ENCODE measurements around the gene CFAP20DC. TPM values are rescaled to one million over a fixed set of nuclear protein-coding genes. Genes with fewer than 3 reads are reported as not detected.

The CFAP20DC gene
- total RNA-seq, 1 experiment from 2014 or later = 0.11 TPM

DNA sequence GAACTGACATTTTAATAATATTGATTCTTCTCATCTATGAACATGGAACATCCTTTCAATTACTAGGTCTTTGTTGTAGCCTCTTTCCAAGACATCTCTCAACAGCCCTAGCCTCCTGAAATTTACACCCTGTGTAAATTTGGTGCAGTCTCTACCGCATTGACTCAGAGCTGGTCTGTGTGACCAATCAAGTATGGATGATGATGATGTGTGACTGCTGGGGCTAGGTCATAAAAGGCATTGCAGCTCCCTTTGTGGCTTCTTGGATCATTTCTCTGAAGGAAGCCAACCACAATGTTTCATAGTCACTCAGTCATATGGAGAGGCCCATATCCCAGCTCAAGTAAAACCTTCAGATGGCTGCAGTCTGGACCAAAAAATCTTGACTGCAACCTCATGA lies 321.1 kb downstream of the CFAP20DC start:
- Histone ChIP-seq H3K4me2 (ENCODE audit: low read depth, low read length, poor library complexity, severe bottlenecking) (no peak overlapping the region), H3K27me3 (ENCODE audit: low read length) (no peaks in the 10 kb centered on the region), H4K20me1 (ENCODE audit: insufficient read depth, low read depth, low read length) (no peaks in the 10 kb centered on the region), H3K36me3 (ENCODE audit: insufficient read depth, low read length) (no peaks in the 10 kb centered on the region), H3K79me2 (ENCODE audit: low read length) (no peaks in the 10 kb centered on the region), H3K9me3 (ENCODE audit: low read length) (no peaks in the 10 kb centered on the region), H3K9me2 (replicated peaks; ENCODE audit: insufficient read depth, low read length) (no peaks in the 10 kb centered on the region), H3K4me3 (ENCODE audit: low read length) (no peak overlapping the region), H3K4me1 (ENCODE audit: low read length) (no peaks in the 10 kb centered on the region), H3K9ac (ENCODE audit: low read length) (no peak overlapping the region), H2AFZ (ENCODE audit: low read length) (no peak overlapping the region), H3K27ac (ENCODE audit: low read length) (no peak overlapping the region)
- DNase-seq = no peak

DNA sequence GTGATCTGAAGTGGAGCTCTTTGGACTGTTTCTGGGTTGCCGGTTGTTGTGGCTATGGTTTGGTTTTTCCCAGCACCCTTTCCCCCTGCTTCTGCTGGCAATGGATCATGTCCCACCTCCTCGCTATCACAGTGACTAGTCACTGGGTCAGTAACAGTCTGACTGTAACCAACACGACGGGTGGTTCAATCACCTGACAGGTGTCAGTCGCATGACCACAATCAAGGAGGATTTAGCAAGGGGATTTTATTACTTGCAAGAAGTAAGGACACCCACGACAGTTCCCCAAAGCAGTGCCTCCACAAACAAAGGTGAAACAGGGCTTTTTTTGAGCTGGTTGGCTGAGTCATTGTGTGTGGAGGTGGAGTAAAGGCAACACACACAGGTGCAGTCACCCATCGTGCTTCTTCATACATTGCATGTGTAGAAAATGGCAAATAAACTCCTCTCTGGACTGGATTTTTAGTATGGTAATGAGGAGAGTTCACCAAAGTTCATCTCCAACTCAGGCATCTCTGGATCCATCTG lies 324.4 kb downstream of the CFAP20DC start:
- no peak overlapping the region for H3K4me2 ChIP-seq (ENCODE audit: low read depth, low read length, poor library complexity, severe bottlenecking)
- H3K79me2 ChIP-seq (ENCODE audit: low read length) = no peaks in the 10 kb centered on the region
- no peaks in the 10 kb centered on the region for H3K9me2 ChIP-seq (replicated peaks; ENCODE audit: insufficient read depth, low read length)
- H3K4me1 ChIP-seq (ENCODE audit: low read length) = no peaks in the 10 kb centered on the region
- no peaks in the 10 kb centered on the region for H3K36me3 ChIP-seq (ENCODE audit: insufficient read depth, low read length)
- H3K27me3 ChIP-seq (ENCODE audit: low read length) = no peaks in the 10 kb centered on the region
- H2AFZ ChIP-seq (ENCODE audit: low read length) = no peak overlapping the region
- DNase-seq = no peak
- H3K9me3 ChIP-seq (ENCODE audit: low read length) = no peaks in the 10 kb centered on the region
- no peak overlapping the region for H3K4me3 ChIP-seq (ENCODE audit: low read length)
- H3K9ac ChIP-seq (ENCODE audit: low read length) = no peak overlapping the region
- no peaks in the 10 kb centered on the region for H4K20me1 ChIP-seq (ENCODE audit: insufficient read depth, low read depth, low read length)
- H3K27ac ChIP-seq (ENCODE audit: low read length) = no peak overlapping the region

DNA sequence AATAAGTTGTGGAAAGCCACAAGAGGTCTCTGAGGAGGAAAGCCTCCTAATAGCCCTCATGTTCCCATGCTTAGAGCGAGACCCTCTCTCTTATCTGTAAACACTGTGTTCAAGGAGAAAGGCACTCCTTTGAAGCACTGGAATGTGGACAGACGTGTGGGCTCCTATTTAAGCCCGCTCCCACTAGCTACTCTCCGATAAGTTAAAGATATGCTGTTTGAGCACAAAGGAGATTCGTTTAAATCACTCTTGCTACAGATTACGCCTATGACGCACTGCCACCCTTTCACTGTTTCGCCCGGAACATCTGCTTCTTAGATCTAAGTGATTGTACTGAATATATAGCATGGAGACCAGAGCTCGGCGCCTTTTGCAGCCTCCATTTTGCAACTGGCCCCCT lies 325.5 kb downstream of the CFAP20DC start:
- H3K9me3 ChIP-seq (ENCODE audit: low read length) = no peaks in the 10 kb centered on the region
- H3K36me3 ChIP-seq (ENCODE audit: insufficient read depth, low read length) = no peaks in the 10 kb centered on the region
- H3K9me2 ChIP-seq (replicated peaks; ENCODE audit: insufficient read depth, low read length) = no peaks in the 10 kb centered on the region
- H4K20me1 ChIP-seq (ENCODE audit: insufficient read depth, low read depth, low read length) = no peaks in the 10 kb centered on the region
- no peak overlapping the region for H3K4me3 ChIP-seq (ENCODE audit: low read length)
- no peaks in the 10 kb centered on the region for H3K27me3 ChIP-seq (ENCODE audit: low read length)
- DNase-seq = no peak
- no peak overlapping the region for H2AFZ ChIP-seq (ENCODE audit: low read length)
- no peaks in the 10 kb centered on the region for H3K4me1 ChIP-seq (ENCODE audit: low read length)
- H3K9ac ChIP-seq (ENCODE audit: low read length) = no peak overlapping the region
- no peak overlapping the region for H3K27ac ChIP-seq (ENCODE audit: low read length)
- H3K79me2 ChIP-seq (ENCODE audit: low read length) = no peaks in the 10 kb centered on the region
- no peak overlapping the region for H3K4me2 ChIP-seq (ENCODE audit: low read depth, low read length, poor library complexity, severe bottlenecking)

DNA sequence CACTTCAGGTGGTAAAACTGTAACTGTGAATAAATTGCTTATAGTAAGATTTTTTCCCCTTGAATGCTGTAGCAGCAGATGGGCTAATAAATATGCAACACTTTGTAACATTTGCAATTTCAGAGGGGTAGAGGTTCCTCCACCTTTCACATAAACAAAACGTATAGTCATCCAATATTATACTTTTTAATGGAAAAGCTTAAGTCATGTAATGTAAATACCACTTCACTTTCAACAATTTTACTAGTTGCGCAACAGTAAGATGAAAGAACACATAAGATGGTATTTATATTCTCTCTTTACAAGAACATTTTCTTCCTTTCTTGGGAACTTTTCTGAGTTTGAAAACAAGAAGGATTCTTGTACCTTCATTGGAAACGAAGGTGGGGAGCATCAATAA lies 326.7 kb downstream of the CFAP20DC start:
- Histone ChIP-seq H3K4me2 (ENCODE audit: low read depth, low read length, poor library complexity, severe bottlenecking) (no peak overlapping the region), H3K4me3 (ENCODE audit: low read length) (no peak overlapping the region), H3K9me3 (ENCODE audit: low read length) (no peaks in the 10 kb centered on the region), H4K20me1 (ENCODE audit: insufficient read depth, low read depth, low read length) (no peaks in the 10 kb centered on the region), H2AFZ (ENCODE audit: low read length) (no peak overlapping the region), H3K36me3 (ENCODE audit: insufficient read depth, low read length) (no peaks in the 10 kb centered on the region), H3K4me1 (ENCODE audit: low read length) (no peaks in the 10 kb centered on the region), H3K9ac (ENCODE audit: low read length) (no peak overlapping the region), H3K27ac (ENCODE audit: low read length) (no peak overlapping the region), H3K9me2 (replicated peaks; ENCODE audit: insufficient read depth, low read length) (no peaks in the 10 kb centered on the region), H3K79me2 (ENCODE audit: low read length) (no peaks in the 10 kb centered on the region), H3K27me3 (ENCODE audit: low read length) (no peaks in the 10 kb centered on the region)
- no peak for DNase-seq

DNA sequence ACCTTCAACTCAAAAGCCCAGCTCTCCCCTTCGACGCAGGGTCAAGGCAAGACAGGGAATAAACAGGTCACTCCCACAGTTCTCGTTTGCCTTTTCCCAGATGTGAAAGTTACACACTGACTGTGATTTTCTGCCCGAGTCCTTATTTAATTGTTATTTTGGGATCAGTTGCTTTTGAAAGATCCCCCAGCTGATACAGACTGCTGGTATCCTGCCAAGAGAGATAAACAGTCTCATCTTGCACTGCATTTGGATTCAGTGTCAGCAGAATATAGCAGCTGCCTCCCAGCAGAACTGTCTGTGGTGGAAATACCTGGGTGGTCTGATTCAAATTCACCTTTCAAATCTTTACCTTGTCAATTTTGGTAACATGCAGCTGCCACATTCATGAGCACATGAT lies 327.3 kb downstream of the CFAP20DC start:
- H3K79me2 ChIP-seq (ENCODE audit: low read length) = no peaks in the 10 kb centered on the region
- H3K4me1 ChIP-seq (ENCODE audit: low read length) = no peaks in the 10 kb centered on the region
- H3K36me3 ChIP-seq (ENCODE audit: insufficient read depth, low read length) = no peaks in the 10 kb centered on the region

DNA sequence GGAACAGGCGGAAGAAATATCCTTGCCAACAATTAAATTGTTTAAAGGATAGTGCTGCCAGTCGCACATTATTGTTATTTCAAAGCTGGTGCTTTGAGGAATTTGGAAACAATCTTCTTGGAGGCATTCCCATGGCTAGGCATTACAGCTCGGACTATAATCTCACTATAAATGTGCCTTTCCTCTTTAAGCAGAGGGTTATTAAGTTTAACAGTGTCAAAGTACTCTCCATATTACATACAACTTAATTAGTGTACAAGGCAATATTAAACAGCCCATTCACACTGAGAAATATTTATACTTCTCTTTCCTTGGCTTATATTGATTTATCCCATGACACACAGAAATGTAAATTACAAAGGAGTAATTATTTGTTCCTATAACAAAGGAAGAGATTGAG lies 329.3 kb downstream of the CFAP20DC start:
- H3K79me2 ChIP-seq (ENCODE audit: low read length) = no peaks in the 10 kb centered on the region

More for the DNA sequence above, 327.3 kb downstream of the CFAP20DC start:
- H3K27me3 ChIP-seq (ENCODE audit: low read length) = no peaks in the 10 kb centered on the region
- H3K9ac ChIP-seq (ENCODE audit: low read length) = no peak overlapping the region
- no peak overlapping the region for H3K27ac ChIP-seq (ENCODE audit: low read length)
- no peaks in the 10 kb centered on the region for H3K9me3 ChIP-seq (ENCODE audit: low read length)
- DNase-seq = no peak
- H3K4me3 ChIP-seq (ENCODE audit: low read length) = no peak overlapping the region
- no peaks in the 10 kb centered on the region for H4K20me1 ChIP-seq (ENCODE audit: insufficient read depth, low read depth, low read length)
- no peak overlapping the region for H3K4me2 ChIP-seq (ENCODE audit: low read depth, low read length, poor library complexity, severe bottlenecking)
- no peak overlapping the region for H2AFZ ChIP-seq (ENCODE audit: low read length)
- H3K9me2 ChIP-seq (replicated peaks; ENCODE audit: insufficient read depth, low read length) = no peaks in the 10 kb centered on the region

DNA sequence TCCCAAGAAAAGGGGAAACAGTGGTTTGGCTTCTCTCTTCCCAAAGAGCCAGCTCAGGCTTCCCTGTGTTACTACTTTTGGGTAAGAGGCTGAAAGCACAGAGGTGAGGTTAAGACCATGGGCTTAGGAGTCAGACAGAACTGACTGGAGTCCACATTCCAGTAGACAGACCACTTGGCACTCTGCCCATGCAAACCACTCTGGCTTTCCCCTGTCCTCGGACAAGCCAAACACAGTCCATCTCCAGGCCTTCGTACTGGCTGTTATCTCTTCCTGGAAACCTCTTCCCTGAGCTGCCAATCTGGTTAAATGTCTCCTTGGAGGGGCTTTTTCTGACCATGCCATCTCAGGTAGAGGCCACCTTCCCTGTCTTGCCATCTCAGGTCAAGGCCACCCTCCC lies 330.1 kb downstream of the CFAP20DC start:
- no peaks in the 10 kb centered on the region for H3K27me3 ChIP-seq (ENCODE audit: low read length)
- no peak for DNase-seq
- H3K36me3 ChIP-seq (ENCODE audit: insufficient read depth, low read length) = no peaks in the 10 kb centered on the region
- H3K4me1 ChIP-seq (ENCODE audit: low read length) = no peaks in the 10 kb centered on the region
- H3K4me3 ChIP-seq (ENCODE audit: low read length) = no peak overlapping the region
- no peaks in the 10 kb centered on the region for H3K79me2 ChIP-seq (ENCODE audit: low read length)
- no peaks in the 10 kb centered on the region for H3K9me2 ChIP-seq (replicated peaks; ENCODE audit: insufficient read depth, low read length)
- H3K9ac ChIP-seq (ENCODE audit: low read length) = no peak overlapping the region
- H3K9me3 ChIP-seq (ENCODE audit: low read length) = no peaks in the 10 kb centered on the region
- no peak overlapping the region for H3K27ac ChIP-seq (ENCODE audit: low read length)
- H2AFZ ChIP-seq (ENCODE audit: low read length) = no peak overlapping the region
- no peak overlapping the region for H3K4me2 ChIP-seq (ENCODE audit: low read depth, low read length, poor library complexity, severe bottlenecking)
- H4K20me1 ChIP-seq (ENCODE audit: insufficient read depth, low read depth, low read length) = no peaks in the 10 kb centered on the region

More for the DNA sequence above, 329.3 kb downstream of the CFAP20DC start:
- Histone ChIP-seq H3K4me1 (ENCODE audit: low read length) (no peaks in the 10 kb centered on the region), H3K4me3 (ENCODE audit: low read length) (no peak overlapping the region), H3K27ac (ENCODE audit: low read length) (no peak overlapping the region), H3K9ac (ENCODE audit: low read length) (no peak overlapping the region), H3K9me3 (ENCODE audit: low read length) (no peaks in the 10 kb centered on the region), H3K4me2 (ENCODE audit: low read depth, low read length, poor library complexity, severe bottlenecking) (no peak overlapping the region), H3K36me3 (ENCODE audit: insufficient read depth, low read length) (no peaks in the 10 kb centered on the region), H3K27me3 (ENCODE audit: low read length) (no peaks in the 10 kb centered on the region), H4K20me1 (ENCODE audit: insufficient read depth, low read depth, low read length) (no peaks in the 10 kb centered on the region), H2AFZ (ENCODE audit: low read length) (no peak overlapping the region), H3K9me2 (replicated peaks; ENCODE audit: insufficient read depth, low read length) (no peaks in the 10 kb centered on the region)
- DNase-seq = no peak

DNA sequence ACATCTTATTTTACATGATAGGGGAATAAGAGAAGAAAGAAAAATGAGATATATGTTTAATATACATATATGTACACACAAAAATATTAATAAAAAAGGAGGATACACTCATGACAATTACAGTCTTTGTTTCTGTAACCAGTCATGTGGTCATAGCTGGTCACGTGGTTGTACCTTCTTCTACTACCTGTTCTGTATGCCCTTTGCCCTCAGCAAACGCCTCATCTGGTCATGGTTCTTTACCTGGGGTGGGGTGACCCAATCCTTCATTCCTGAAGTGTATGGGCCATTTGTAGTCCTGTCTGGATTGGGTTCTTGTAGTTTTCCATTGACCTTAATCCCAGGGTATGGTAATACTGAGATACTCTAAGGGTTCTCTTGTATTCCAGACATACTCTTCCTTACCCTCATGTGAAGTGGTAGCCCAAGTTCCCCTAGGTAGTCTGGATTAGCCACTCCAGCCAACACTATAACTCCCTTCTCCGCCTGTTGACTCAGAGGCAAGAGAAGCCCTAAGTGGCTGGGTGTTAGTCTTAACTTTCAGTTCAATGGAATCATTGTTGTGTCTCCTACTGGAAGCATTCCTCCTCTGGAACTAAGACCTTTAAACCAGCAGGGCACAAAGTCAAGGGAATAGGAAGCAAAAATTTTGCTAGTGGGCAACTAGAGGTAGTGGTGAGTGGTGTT lies 336.0 kb downstream of the CFAP20DC start:
- H3K9me2 ChIP-seq (replicated peaks; ENCODE audit: insufficient read depth, low read length) = no peaks in the 10 kb centered on the region
- DNase-seq = no peak
- no peaks in the 10 kb centered on the region for H3K4me1 ChIP-seq (ENCODE audit: low read length)
- no peak overlapping the region for H3K4me2 ChIP-seq (ENCODE audit: low read depth, low read length, poor library complexity, severe bottlenecking)
- H3K9ac ChIP-seq (ENCODE audit: low read length) = no peak overlapping the region
- H4K20me1 ChIP-seq (ENCODE audit: insufficient read depth, low read depth, low read length) = no peaks in the 10 kb centered on the region
- H2AFZ ChIP-seq (ENCODE audit: low read length) = no peak overlapping the region
- no peaks in the 10 kb centered on the region for H3K9me3 ChIP-seq (ENCODE audit: low read length)
- no peaks in the 10 kb centered on the region for H3K79me2 ChIP-seq (ENCODE audit: low read length)
- no peak overlapping the region for H3K4me3 ChIP-seq (ENCODE audit: low read length)
- no peak overlapping the region for H3K27ac ChIP-seq (ENCODE audit: low read length)
- no peaks in the 10 kb centered on the region for H3K36me3 ChIP-seq (ENCODE audit: insufficient read depth, low read length)
- no peaks in the 10 kb centered on the region for H3K27me3 ChIP-seq (ENCODE audit: low read length)
